ENCODE data around the gene TMX4.

- TF ChIP-seq CTCF (IDR thresholded peaks at IDR 0.05; ENCODE audit: low read length) (no peak), EZH2 (IDR thresholded peaks at IDR 0.05; ENCODE audit: borderline replicate concordance, low read length) (no peak)
Measured at GRCh38 chr20:7938058-7938457, 81.5 kb downstream of the TMX4 start.

Measured in OCI-LY1 (cell line).